ENCODE measurements around the gene LMF1.

DNA sequence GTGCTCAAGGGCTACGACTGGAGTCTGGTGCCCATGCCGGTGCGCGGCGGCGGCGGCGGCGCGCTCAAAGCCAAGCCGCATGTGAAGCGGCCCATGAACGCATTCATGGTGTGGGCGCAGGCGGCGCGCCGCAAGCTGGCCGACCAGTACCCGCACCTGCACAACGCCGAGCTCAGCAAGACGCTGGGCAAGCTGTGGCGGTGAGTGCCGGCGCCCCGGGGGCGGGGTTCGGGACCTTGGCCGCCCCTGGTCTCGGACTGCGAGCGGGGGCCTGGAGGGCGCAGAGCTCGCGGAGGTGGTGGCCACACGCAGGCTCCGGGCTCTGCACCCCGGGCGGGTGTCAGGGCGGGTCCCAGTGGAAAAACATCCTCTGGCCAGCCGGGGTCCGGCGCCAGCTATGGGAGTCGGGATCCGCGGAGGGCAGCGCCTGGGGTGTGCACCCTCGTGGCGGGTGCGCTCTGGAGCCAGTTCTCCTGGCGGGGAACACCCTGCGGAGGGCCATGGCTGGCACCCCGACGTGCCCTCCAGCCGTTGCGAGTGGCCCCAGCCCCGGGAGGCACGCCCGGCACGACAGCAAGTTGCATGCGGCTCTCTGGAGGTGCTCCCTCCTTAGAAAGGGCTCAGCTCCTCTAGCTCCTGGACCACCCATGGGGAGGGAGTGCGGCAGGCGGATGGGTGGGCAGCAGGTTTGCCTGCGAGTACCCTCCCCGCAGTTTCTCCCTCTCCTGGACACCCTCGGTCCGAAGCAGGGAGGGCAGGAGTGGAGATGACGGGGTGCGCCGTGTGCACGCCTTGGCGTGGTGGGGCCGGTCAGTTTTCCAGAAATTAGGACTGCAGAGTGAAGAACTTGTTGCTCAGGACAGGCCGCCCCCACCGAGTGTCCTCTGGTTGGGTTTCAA lies 11.6 kb upstream of the LMF1 start:
- TF ChIP-seq, protein P1, sequence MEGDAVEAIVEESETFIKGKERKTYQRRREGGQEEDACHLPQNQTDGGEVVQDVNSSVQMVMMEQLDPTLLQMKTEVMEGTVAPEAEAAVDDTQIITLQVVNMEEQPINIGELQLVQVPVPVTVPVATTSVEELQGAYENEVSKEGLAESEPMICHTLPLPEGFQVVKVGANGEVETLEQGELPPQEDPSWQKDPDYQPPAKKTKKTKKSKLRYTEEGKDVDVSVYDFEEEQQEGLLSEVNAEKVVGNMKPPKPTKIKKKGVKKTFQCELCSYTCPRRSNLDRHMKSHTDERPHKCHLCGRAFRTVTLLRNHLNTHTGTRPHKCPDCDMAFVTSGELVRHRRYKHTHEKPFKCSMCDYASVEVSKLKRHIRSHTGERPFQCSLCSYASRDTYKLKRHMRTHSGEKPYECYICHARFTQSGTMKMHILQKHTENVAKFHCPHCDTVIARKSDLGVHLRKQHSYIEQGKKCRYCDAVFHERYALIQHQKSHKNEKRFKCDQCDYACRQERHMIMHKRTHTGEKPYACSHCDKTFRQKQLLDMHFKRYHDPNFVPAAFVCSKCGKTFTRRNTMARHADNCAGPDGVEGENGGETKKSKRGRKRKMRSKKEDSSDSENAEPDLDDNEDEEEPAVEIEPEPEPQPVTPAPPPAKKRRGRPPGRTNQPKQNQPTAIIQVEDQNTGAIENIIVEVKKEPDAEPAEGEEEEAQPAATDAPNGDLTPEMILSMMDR (IDR thresholded peaks at IDR 0.05 in 4 of 5, conservative IDR thresholded peaks at IDR 0.05 in 1 of 5) = no peak
- no peak for TF ChIP-seq POLR2A (IDR thresholded peaks at IDR 0.05)
